H1 (cell line): ENCODE measurements around the gene GPR65. TPM values are rescaled to one million over a fixed set of nuclear protein-coding genes. Genes with fewer than 3 reads are reported as not detected.

ENCODE experiments used
- CTCF ChIA-PET: fragments of 300-600 bp; sonication (Branson Sonifier 250); formaldehyde crosslinking; loops from one replicate; lab custom pipeline; 2021; ENCODE audit not compliant: partially characterized antibody; lab: Charles Lee
- POLR2A ChIA-PET: fragments of 300-600 bp; sonication (Branson Sonifier 250); formaldehyde crosslinking; loops from one replicate; lab custom pipeline; 2021; ENCODE audit warnings: inconsistent platforms; ENCODE audit not compliant: partially characterized antibody; lab: Charles Lee
- DNase-seq, 2 experiments: peaks; one replicate each; pipeline versions ENCODE4 v3.0.0 to v3.0.0-alpha.2; 2010 to 2022; ENCODE audit warnings: low spot score in 2 of 2, low read depth in 1 of 2, mixed read lengths in 1 of 2
- FAIRE-seq: peaks from 2 replicates; lab custom pipeline; 2011; peaks lifted over from hg19 to GRCh38; lab: Jason Lieb, UNC
- H2AFZ ChIP-seq: 2 replicates; pipeline ENCODE4 v1.8.1; 2012; ENCODE audit warnings: low read length, inconsistent platforms
- H2AK5ac ChIP-seq: 2 replicates; pipeline ENCODE4 v1.6.1; 2013; ENCODE audit warnings: low read depth, low read length
- H2BK120ac ChIP-seq: replicated peaks from 2 replicates; pipeline ENCODE3; 2013; ENCODE audit warnings: low read depth, low read length, inconsistent platforms
- H2BK12ac ChIP-seq: 2 replicates; pipeline ENCODE4 v1.6.1; 2013; ENCODE audit warnings: low read depth, low read length
- H2BK15ac ChIP-seq: 2 replicates; pipeline ENCODE4 v1.6.1; 2013; ENCODE audit warnings: low read length
- H2BK20ac ChIP-seq: 2 replicates; pipeline ENCODE4 v1.6.1; 2013; ENCODE audit warnings: low read length
- H2BK5ac ChIP-seq: 2 replicates; pipeline ENCODE4 v1.6.1; 2013; ENCODE audit warnings: low read depth, low read length
- H3K14ac ChIP-seq: 2 replicates; pipeline ENCODE4 v1.6.1; 2013; ENCODE audit warnings: inconsistent platforms; ENCODE audit not compliant: insufficient read length
- H3K18ac ChIP-seq: 2 replicates; pipeline ENCODE4 v1.6.1; 2013; ENCODE audit warnings: low read length; ENCODE audit errors: extremely low read depth
- H3K23ac ChIP-seq: 2 replicates; pipeline ENCODE4 v1.6.1; 2013; ENCODE audit warnings: inconsistent platforms; ENCODE audit not compliant: insufficient read length
- H3K23me2 ChIP-seq: 2 replicates; pipeline ENCODE4 v1.6.1; 2013; ENCODE audit warnings: low read depth, low read length
- H3K27ac ChIP-seq: 2 replicates; pipeline ENCODE4 v1.6.1; 2011; ENCODE audit warnings: low read depth, low read length, inconsistent platforms
- H3K27me3 ChIP-seq, 4 experiments: replicated peaks in 1 of 4; 1 replicate in 1 of 4; 2 replicates in 3 of 4; pipeline versions ENCODE4 v1.6.1 to v1.8.1; 2011 to 2013; ENCODE audit warnings: low read length in 3 of 4, mild to moderate bottlenecking in 3 of 4, inconsistent platforms in 2 of 4, mixed read lengths in 2 of 4, moderate library complexity in 1 of 4; ENCODE audit not compliant: control insufficient read depth in 3 of 4, insufficient read depth in 3 of 4; ENCODE audit errors: extremely low read depth in 1 of 4
- H3K36me3 ChIP-seq, 4 experiments: 2 replicates each; pipeline versions ENCODE4 v1.6.1 to v1.8.1; 2011 to 2013; ENCODE audit warnings: mild to moderate bottlenecking in 4 of 4, low read length in 3 of 4, moderate library complexity in 2 of 4, control low read depth in 1 of 4, inconsistent platforms in 1 of 4; ENCODE audit not compliant: insufficient read depth in 4 of 4, control insufficient read depth in 2 of 4
- H3K4ac ChIP-seq: replicated peaks from 2 replicates; pipeline ENCODE3; 2013; ENCODE audit warnings: low read length, low read depth, mixed read lengths, inconsistent platforms; ENCODE audit not compliant: insufficient read length
- H3K4me1 ChIP-seq, 4 experiments: replicated peaks in 1 of 4; 1 replicate in 1 of 4; 2 replicates in 3 of 4; pipeline versions ENCODE4 v1.6.1 to v1.8.1; 2011 to 2013; ENCODE audit warnings: low read length in 3 of 4, inconsistent platforms in 2 of 4, mixed read lengths in 1 of 4; ENCODE audit not compliant: insufficient read depth in 4 of 4, control insufficient read depth in 3 of 4
- H3K4me2 ChIP-seq, 2 experiments: 2 replicates each; pipeline versions ENCODE4 v1.6.1 to v1.8.1; 2011 to 2013; ENCODE audit warnings: low read depth in 2 of 2, low read length in 2 of 2, control low read depth in 1 of 2, inconsistent platforms in 1 of 2, mild to moderate bottlenecking in 1 of 2; ENCODE audit not compliant: insufficient read depth in 1 of 2
- H3K4me3 ChIP-seq, 4 experiments: fragments of 200-600, 300-600 bp in 1 of 4; sonication (generic), shearing (Covaris generic), sonication (Bioruptor Twin) in 1 of 4; 2 replicates each; pipeline versions ENCODE4 v1.5.1 to v1.8.1; 2011 to 2016; ENCODE audit warnings: low read length in 4 of 4, low read depth in 3 of 4, control low read depth in 2 of 4, inconsistent platforms in 2 of 4, mild to moderate bottlenecking in 2 of 4, mixed read lengths in 1 of 4, moderate library complexity in 1 of 4; ENCODE audit not compliant: insufficient read depth in 2 of 4; ENCODE audit errors: extremely low read depth in 1 of 4
- H3K56ac ChIP-seq: replicated peaks from 2 replicates; pipeline ENCODE3; 2013; ENCODE audit warnings: low read depth, mild to moderate bottlenecking, mixed read lengths, low read length, inconsistent platforms; ENCODE audit not compliant: insufficient read length
- H3K79me1 ChIP-seq: 2 replicates; pipeline ENCODE4 v1.6.1; 2013; ENCODE audit warnings: low read depth, low read length, control low read depth
- H3K79me2 ChIP-seq, 2 experiments: 2 replicates each; pipeline versions ENCODE4 v1.6.1 to v1.8.1; 2012 to 2013; ENCODE audit warnings: low read length in 2 of 2, mild to moderate bottlenecking in 2 of 2, inconsistent platforms in 1 of 2; ENCODE audit not compliant: insufficient read depth in 2 of 2, control insufficient read depth in 1 of 2
- H3K9ac ChIP-seq, 4 experiments: replicated peaks in 1 of 4; 1 replicate in 1 of 4; 2 replicates in 3 of 4; pipeline versions ENCODE4 v1.6.1 to v1.8.1; 2011 to 2013; ENCODE audit warnings: low read depth in 3 of 4, low read length in 3 of 4, control low read depth in 2 of 4, mild to moderate bottlenecking in 2 of 4, moderate library complexity in 2 of 4, inconsistent platforms in 1 of 4; ENCODE audit errors: extremely low read depth in 1 of 4
- H3K9me3 ChIP-seq, 2 experiments: 2 replicates each; pipeline versions ENCODE4 v1.6.1 to v1.8.1; 2012 to 2013; ENCODE audit warnings: mild to moderate bottlenecking in 2 of 2, moderate library complexity in 2 of 2, control low read depth in 1 of 2, inconsistent platforms in 1 of 2, low read depth in 1 of 2, low read length in 1 of 2, mixed read lengths in 1 of 2; ENCODE audit not compliant: insufficient read depth in 2 of 2
- H4K20me1 ChIP-seq, 2 experiments: replicated peaks in 1 of 2; 2 replicates each; pipeline versions ENCODE3 to v1.8.1; 2011 to 2013; ENCODE audit warnings: inconsistent platforms in 2 of 2, low read length in 2 of 2, mild to moderate bottlenecking in 1 of 2; ENCODE audit not compliant: insufficient read depth in 2 of 2, control insufficient read depth in 1 of 2
- H4K5ac ChIP-seq: 2 replicates; pipeline ENCODE4 v1.6.1; 2013; ENCODE audit warnings: low read length, low read depth, mixed read lengths, inconsistent platforms; ENCODE audit not compliant: insufficient read length
- H4K8ac ChIP-seq: 2 replicates; pipeline ENCODE4 v1.8.0; 2013; ENCODE audit warnings: mild to moderate bottlenecking, moderate library complexity, low read length, inconsistent platforms; ENCODE audit not compliant: insufficient read depth; ENCODE audit errors: extremely low read depth
- H4K91ac ChIP-seq: replicated peaks from 2 replicates; pipeline ENCODE3; 2013; ENCODE audit warnings: low read length, mixed read lengths, inconsistent platforms; ENCODE audit not compliant: insufficient read length
- CREB1 ChIP-seq: IDR thresholded peaks from 2 replicates; pipeline ENCODE4 v1.6.1; 2012; ENCODE audit warnings: inconsistent platforms
- KDM1A ChIP-seq: fragments of 200-600, 300-600 bp; sonication (generic); IDR thresholded peaks from 2 replicates; pipeline ENCODE4 v1.7.1; 2016; ENCODE audit warnings: mild to moderate bottlenecking, low read length, borderline replicate concordance
- PHF8 ChIP-seq: fragments of 200-600 bp; sonication (generic); conservative IDR thresholded peaks from 2 replicates; pipeline ENCODE4 v1.7.1; 2012; ENCODE audit warnings: low read depth, mild to moderate bottlenecking, inconsistent platforms, low read length, moderate library complexity
- POU5F1 ChIP-seq: IDR thresholded peaks from 2 replicates; pipeline ENCODE4 v1.6.1; 2011; ENCODE audit warnings: low read depth, mild to moderate bottlenecking, low read length, moderate library complexity
- RAD21 ChIP-seq, 2 experiments: IDR thresholded peaks in 1 of 2; conservative IDR thresholded peaks in 1 of 2; 2 replicates each; pipeline ENCODE4 v1.6.1; 2011; ENCODE audit warnings: low read depth in 2 of 2, low read length in 2 of 2, improper control_type of control experiment in 1 of 2, inconsistent platforms in 1 of 2, mild to moderate bottlenecking in 1 of 2, moderate library complexity in 1 of 2
- RBBP5 ChIP-seq: IDR thresholded peaks from 2 replicates; pipeline ENCODE4 v1.7.1; 2012; ENCODE audit warnings: low read depth, mild to moderate bottlenecking, inconsistent platforms, low read length, moderate library complexity, borderline replicate concordance
- SIN3A ChIP-seq, 2 experiments: IDR thresholded peaks in 1 of 2; conservative IDR thresholded peaks in 1 of 2; 2 replicates each; pipeline ENCODE4 v1.6.1; 2011 to 2012; ENCODE audit warnings: low read length in 2 of 2, improper control_type of control experiment in 1 of 2, low read depth in 1 of 2, mild to moderate bottlenecking in 1 of 2
- WGBS, 2 experiments: shearing (Covaris generic) in 1 of 2; methylation state at CpG; one replicate each; pipeline versions ENCODE4 v1.1.6 to v1.1.7; 2013 to 2015; ENCODE audit warnings: low lambda C conversion rate in 2 of 2, mixed read lengths in 2 of 2, inconsistent platforms in 1 of 2, low coverage in 1 of 2, missing lambda C conversion rate in 1 of 2; ENCODE audit not compliant: insufficient replicate concordance in 2 of 2, insufficient coverage in 1 of 2, insufficient read length in 1 of 2; ENCODE audit errors: extremely low coverage in 1 of 2, missing lambda C conversion rate in 1 of 2; 5-methylcytosine and 5-hydroxymethylcytosine counted together
- polyA plus RNA-seq, 7 experiments: library from polyadenylated mRNA; depleted of rRNA in 3 of 7; stranded (reverse) in 5 of 7; unstranded in 2 of 7; fragments of >200 nt in 5 of 7; fragments of 200-250 nt in 2 of 7; gene quantifications; 1 replicate in 5 of 7; 2 replicates in 1 of 7; 4 replicates in 1 of 7; pipeline versions ENCODE4 v1.2.1 to v1.2.3, GENCODE V29; 2011 to 2013; ENCODE audit warnings: missing spikeins in 2 of 7, mixed read lengths in 2 of 7
- total RNA-seq: library from RNA; stranded (reverse); fragmentation: NEBNext Ultra II Directional; extraction: Animal tissue kit (Norgen Biotek cat#: 25700); gene quantifications from 2 replicates; pipeline ENCODE4 v1.2.1, GENCODE V29; 2021
- TF ChIP-seq, protein P1 (sequence below): IDR thresholded peaks from 2 replicates; pipeline ENCODE4 v1.6.1; 2011; ENCODE audit warnings: low read length, improper control_type of control experiment
- TF ChIP-seq, protein P2 (sequence below): IDR thresholded peaks from 2 replicates; pipeline ENCODE4 v1.6.1; 2011; ENCODE audit warnings: low read depth, mild to moderate bottlenecking, low read length; ENCODE audit not compliant: insufficient read depth

The GPR65 gene
- total and polyA plus RNA-seq, 2 of the 8 experiments (the other 6 are each of a cell fraction or from before 2014, with no cell fraction given): not detected

DNA sequence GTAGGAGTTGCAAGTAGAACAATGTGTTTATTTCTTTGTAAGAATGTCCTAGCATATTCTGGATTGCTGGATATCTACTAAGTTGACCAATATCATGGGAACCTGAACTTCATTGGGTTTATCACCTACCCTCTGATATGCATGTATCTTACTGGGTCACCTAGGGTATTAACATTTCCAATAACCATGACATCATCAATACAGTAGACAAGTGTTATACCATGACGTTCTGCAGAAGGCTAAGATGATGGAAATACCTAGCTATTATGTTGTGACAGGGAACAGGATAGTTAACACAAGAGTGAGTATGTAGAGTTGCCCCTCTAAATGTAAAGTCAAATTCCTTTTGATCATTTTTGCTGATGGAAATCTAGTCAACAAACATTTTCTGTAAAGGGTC, 26.0 kb downstream of the GPR65 start:
- H4K20me1 ChIP-seq: no peaks in the 10 kb centered on the region
- no peak overlapping the region for H4K5ac ChIP-seq
- no peaks in the 10 kb centered on the region for H3K79me1 ChIP-seq
- DNase-seq: no peak
- H3K27ac ChIP-seq: no peak overlapping the region
- H3K56ac ChIP-seq: no peak overlapping the region
- no peak overlapping the region for H2BK15ac ChIP-seq
- H4K8ac ChIP-seq: no peak overlapping the region
- no peak overlapping the region for H3K23ac ChIP-seq
- no peaks in the 10 kb centered on the region for H3K9me3 ChIP-seq
- H3K4me1 ChIP-seq: no peaks in the 10 kb centered on the region
- no peak overlapping the region for H2BK5ac ChIP-seq
- H2BK20ac ChIP-seq: no peak overlapping the region
- no peaks in the 10 kb centered on the region for H3K23me2 ChIP-seq
- ChIA-PET POLR2A (no interaction called here), CTCF (interaction anchor here (1.4 to 2.3 kb wide), 2 partner anchors 17 to 138 kb away, joined by 7 to 10 read pairs; no protein-coding TSS in a partner anchor)
- H2AFZ ChIP-seq: no peak overlapping the region
- no peaks in the 10 kb centered on the region for H3K79me2 ChIP-seq
- H3K4me3 ChIP-seq: no peak overlapping the region
- no peak overlapping the region for H3K14ac ChIP-seq
- WGBS, 2 experiments: 83% methylated on average over 1 of the region's 1 CpG; no CpG with 5 or more reads in 1 of the 2 experiments
- H2AK5ac ChIP-seq: no peak overlapping the region
- H3K4me2 ChIP-seq: no peak overlapping the region
- H3K4ac ChIP-seq: no peak overlapping the region
- no peak overlapping the region for H2BK120ac ChIP-seq
- H4K91ac ChIP-seq: no peak overlapping the region
- no peak for FAIRE-seq
- H2BK12ac ChIP-seq: no peak overlapping the region
- no peak overlapping the region for H3K9ac ChIP-seq
- no peak overlapping the region for H3K18ac ChIP-seq
- H3K36me3 ChIP-seq: no peaks in the 10 kb centered on the region
- H3K27me3 ChIP-seq: no peaks in the 10 kb centered on the region
- TF ChIP-seq RBBP5 (no peak), POU5F1 (no peak), CREB1 (no peak), SIN3A (conservative IDR thresholded peaks at IDR 0.05 in 1 of 2, IDR thresholded peaks at IDR 0.05 in 1 of 2; ENCODE audit: low read depth in 1 of 2, low read length in 2 of 2) (no peak), PHF8 (no peak), KDM1A (no peak), RAD21 (IDR thresholded peaks at IDR 0.05 in 1 of 2, conservative IDR thresholded peaks at IDR 0.05 in 1 of 2; ENCODE audit: low read depth in 2 of 2, low read length in 2 of 2) (no peak)
- TF ChIP-seq, protein P1, sequence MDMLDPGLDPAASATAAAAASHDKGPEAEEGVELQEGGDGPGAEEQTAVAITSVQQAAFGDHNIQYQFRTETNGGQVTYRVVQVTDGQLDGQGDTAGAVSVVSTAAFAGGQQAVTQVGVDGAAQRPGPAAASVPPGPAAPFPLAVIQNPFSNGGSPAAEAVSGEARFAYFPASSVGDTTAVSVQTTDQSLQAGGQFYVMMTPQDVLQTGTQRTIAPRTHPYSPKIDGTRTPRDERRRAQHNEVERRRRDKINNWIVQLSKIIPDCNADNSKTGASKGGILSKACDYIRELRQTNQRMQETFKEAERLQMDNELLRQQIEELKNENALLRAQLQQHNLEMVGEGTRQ: no peak
- TF ChIP-seq, protein P2, sequence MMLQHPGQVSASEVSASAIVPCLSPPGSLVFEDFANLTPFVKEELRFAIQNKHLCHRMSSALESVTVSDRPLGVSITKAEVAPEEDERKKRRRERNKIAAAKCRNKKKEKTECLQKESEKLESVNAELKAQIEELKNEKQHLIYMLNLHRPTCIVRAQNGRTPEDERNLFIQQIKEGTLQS: no peak
